ENCODE results near the gene ZNF280C. TPM values are rescaled to one million over a fixed set of nuclear protein-coding genes. Genes with fewer than 3 reads are reported as not detected.

Gene ZNF280C
- total RNA-seq, 1 experiment from 2014 or later: 12.9 TPM

DNA sequence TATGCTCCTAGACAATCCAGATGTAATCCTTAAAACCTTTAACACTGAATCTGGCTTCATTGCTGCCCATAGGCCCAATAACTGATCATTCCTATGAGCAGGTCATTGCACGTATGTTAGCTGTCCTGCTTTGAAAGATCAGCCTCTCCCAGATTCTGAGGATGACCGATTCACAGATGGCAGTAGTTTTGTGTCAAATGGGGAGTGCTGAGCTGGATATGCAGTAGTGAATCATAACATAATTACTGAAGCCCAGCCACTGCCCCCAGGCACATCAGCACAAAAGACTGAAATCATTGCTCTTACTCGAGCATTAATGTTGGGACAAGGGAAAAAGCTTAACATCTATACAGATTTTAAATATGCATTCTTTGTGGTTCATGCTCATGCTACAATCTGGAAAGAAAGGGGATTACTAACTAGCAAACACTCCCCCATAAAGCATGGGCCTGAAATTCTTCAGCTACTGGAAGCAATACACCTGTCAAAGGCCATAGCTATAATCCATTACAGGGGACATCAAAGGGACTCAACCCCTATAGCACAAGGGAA, 16.4 kb upstream of the ZNF280C start:
- Histone ChIP-seq H3K27me3 (ENCODE audit: control insufficient read depth, insufficient read depth, low read length) (no peaks in the 10 kb centered on the region), H3K4me1 (ENCODE audit: control insufficient read depth, insufficient read depth, low read length) (no peaks in the 10 kb centered on the region; the same call in 1 of the 2 replicates), H3K4me3 (ENCODE audit: low read depth in 2 of 2, low read length in 2 of 2) (no peak overlapping the region), H3K9me3 (ENCODE audit: control insufficient read depth, insufficient read depth, low read depth, low read length) (no peaks in the 10 kb centered on the region), H3K36me3 (ENCODE audit: control insufficient read depth, insufficient read depth, low read length) (no peaks in the 10 kb centered on the region), H3K27ac (ENCODE audit: low read length) (no peak overlapping the region)
- ATAC-seq (no peak), DNase-seq (ENCODE audit: low read depth, low spot score) (no peak)
- CTCF ChIA-PET: no interaction called here
- BruUV-seq (replicated peaks): no TSS peak
- intact Hi-C loops (cut with micrococcal nuclease; ENCODE audit: unreplicated experiment) (no loop called here), in situ Hi-C loops (cut with HindIII; ENCODE audit: low pct_unique_long_range_greater_than_20kb, low sequenced_read_pairs) (no loop called here)
- TF ChIP-seq, protein P1, sequence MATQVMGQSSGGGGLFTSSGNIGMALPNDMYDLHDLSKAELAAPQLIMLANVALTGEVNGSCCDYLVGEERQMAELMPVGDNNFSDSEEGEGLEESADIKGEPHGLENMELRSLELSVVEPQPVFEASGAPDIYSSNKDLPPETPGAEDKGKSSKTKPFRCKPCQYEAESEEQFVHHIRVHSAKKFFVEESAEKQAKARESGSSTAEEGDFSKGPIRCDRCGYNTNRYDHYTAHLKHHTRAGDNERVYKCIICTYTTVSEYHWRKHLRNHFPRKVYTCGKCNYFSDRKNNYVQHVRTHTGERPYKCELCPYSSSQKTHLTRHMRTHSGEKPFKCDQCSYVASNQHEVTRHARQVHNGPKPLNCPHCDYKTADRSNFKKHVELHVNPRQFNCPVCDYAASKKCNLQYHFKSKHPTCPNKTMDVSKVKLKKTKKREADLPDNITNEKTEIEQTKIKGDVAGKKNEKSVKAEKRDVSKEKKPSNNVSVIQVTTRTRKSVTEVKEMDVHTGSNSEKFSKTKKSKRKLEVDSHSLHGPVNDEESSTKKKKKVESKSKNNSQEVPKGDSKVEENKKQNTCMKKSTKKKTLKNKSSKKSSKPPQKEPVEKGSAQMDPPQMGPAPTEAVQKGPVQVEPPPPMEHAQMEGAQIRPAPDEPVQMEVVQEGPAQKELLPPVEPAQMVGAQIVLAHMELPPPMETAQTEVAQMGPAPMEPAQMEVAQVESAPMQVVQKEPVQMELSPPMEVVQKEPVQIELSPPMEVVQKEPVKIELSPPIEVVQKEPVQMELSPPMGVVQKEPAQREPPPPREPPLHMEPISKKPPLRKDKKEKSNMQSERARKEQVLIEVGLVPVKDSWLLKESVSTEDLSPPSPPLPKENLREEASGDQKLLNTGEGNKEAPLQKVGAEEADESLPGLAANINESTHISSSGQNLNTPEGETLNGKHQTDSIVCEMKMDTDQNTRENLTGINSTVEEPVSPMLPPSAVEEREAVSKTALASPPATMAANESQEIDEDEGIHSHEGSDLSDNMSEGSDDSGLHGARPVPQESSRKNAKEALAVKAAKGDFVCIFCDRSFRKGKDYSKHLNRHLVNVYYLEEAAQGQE (IDR thresholded peaks at IDR 0.05; ENCODE audit: insufficient read depth in 1 of 2, low read depth in 2 of 2, low read length in 1 of 2): no peak
- TF ChIP-seq, protein P2, sequence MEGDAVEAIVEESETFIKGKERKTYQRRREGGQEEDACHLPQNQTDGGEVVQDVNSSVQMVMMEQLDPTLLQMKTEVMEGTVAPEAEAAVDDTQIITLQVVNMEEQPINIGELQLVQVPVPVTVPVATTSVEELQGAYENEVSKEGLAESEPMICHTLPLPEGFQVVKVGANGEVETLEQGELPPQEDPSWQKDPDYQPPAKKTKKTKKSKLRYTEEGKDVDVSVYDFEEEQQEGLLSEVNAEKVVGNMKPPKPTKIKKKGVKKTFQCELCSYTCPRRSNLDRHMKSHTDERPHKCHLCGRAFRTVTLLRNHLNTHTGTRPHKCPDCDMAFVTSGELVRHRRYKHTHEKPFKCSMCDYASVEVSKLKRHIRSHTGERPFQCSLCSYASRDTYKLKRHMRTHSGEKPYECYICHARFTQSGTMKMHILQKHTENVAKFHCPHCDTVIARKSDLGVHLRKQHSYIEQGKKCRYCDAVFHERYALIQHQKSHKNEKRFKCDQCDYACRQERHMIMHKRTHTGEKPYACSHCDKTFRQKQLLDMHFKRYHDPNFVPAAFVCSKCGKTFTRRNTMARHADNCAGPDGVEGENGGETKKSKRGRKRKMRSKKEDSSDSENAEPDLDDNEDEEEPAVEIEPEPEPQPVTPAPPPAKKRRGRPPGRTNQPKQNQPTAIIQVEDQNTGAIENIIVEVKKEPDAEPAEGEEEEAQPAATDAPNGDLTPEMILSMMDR (IDR thresholded peaks at IDR 0.05): no peak
- TF ChIP-seq TCF7L2 (IDR thresholded peaks at IDR 0.05; ENCODE audit: low read depth, low read length): no peak
- no peak for TF ChIP-seq POLR2AphosphoS5 (IDR thresholded peaks at IDR 0.05; ENCODE audit: low read depth, low read length)
- POLR2A ChIA-PET: no interaction called here

- ChIA-PET POLR2A (no interaction called here), CTCF (no interaction called here)
- TF ChIP-seq, protein P2 (IDR thresholded peaks at IDR 0.05): no peak
- TF ChIP-seq, protein P1 (IDR thresholded peaks at IDR 0.05; ENCODE audit: insufficient read depth in 1 of 2, low read depth in 2 of 2, low read length in 1 of 2): no peak
- TF ChIP-seq SIN3A (IDR thresholded peaks at IDR 0.05; ENCODE audit: borderline replicate concordance, insufficient read depth, low read depth, low read length) (no peak), POLR2AphosphoS5 (IDR thresholded peaks at IDR 0.05; ENCODE audit: low read depth, low read length) (no peak), TCF7L2 (IDR thresholded peaks at IDR 0.05; ENCODE audit: low read depth, low read length) (no peak)
- in situ Hi-C loops (cut with HindIII; ENCODE audit: low pct_unique_long_range_greater_than_20kb, low sequenced_read_pairs) (no loop called here), intact Hi-C loops (cut with micrococcal nuclease; ENCODE audit: unreplicated experiment) (no loop called here)
- Histone ChIP-seq H3K27me3 (ENCODE audit: control insufficient read depth, insufficient read depth, low read length) (no peaks in the 10 kb centered on the region), H3K4me3 (ENCODE audit: low read depth in 2 of 2, low read length in 2 of 2) (no peak overlapping the region), H3K9me3 (ENCODE audit: control insufficient read depth, insufficient read depth, low read depth, low read length) (no peaks in the 10 kb centered on the region), H3K36me3 (ENCODE audit: control insufficient read depth, insufficient read depth, low read length) (no peaks in the 10 kb centered on the region), H3K27ac (ENCODE audit: low read length) (no peak overlapping the region), H3K4me1 (ENCODE audit: control insufficient read depth, insufficient read depth, low read length) (no peaks in the 10 kb centered on the region)
- no TSS peak for BruUV-seq (replicated peaks)
- ATAC-seq (no peak), DNase-seq (ENCODE audit: low read depth, low spot score) (no peak)
These were observed 13.5 kb upstream of the ZNF280C start for GRCh38 chrX:130282151-130282550.

Data from Panc1 (cell line).